Measurements from ENCODE around the gene AGTR1.
"Not testable (repeated sequence)": the region's sequence is repeated elsewhere in the genome, so short reads cannot be mapped to it uniquely, and the experiment has no call there.

AGTR1 gene

DNA sequence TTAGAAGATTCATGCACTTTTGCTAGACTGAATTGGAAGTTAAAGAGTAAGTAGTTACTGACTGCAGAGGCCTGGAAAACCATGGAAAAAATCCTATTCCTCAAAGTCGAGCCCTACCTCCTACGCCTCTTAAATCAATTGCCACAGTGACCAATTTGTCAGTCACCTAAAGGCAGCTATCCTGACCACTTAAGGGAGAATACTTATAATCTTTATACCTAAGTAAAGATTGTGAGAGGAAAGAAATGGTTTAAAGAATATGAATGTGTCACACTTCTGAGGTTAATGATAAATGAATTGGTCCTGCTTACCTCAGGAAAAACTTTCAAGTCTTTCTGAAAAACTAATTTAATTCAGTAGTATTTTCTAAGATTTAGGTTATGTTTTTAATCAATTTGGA is 42.6 kb downstream of the AGTR1 start:
- no CpG with 5 or more reads among the region's 2 CpGs for WGBS, 2 experiments (ENCODE audit: insufficient coverage in 2 of 2)

GRCh38 chr3:148741219-148741618 is 43.5 kb downstream of the AGTR1 start:
- 94 to 95% methylated on average over 9 to 10 of the region's 10 CpGs for WGBS, 2 experiments (ENCODE audit: insufficient coverage in 2 of 2)
- H3K9me3 ChIP-seq (ENCODE audit: control insufficient read depth, low read length): no peaks in the 10 kb centered on the region
- no peak overlapping the region for H3K4me3 ChIP-seq (ENCODE audit: extremely low read depth, insufficient read depth, low read length, poor library complexity, severe bottlenecking)
- no peaks in the 10 kb centered on the region for H3K4me1 ChIP-seq (ENCODE audit: control insufficient read depth, insufficient read depth, low read length, poor library complexity, severe bottlenecking)
- H3K27ac ChIP-seq (ENCODE audit: low read depth, low read length, severe bottlenecking): no peak overlapping the region
- H3K36me3 ChIP-seq (ENCODE audit: control insufficient read depth, insufficient read depth, low read length): no peaks in the 10 kb centered on the region

More for the DNA sequence above, 42.6 kb downstream of the AGTR1 start:
- H3K4me3 ChIP-seq (ENCODE audit: extremely low read depth, insufficient read depth, low read length, poor library complexity, severe bottlenecking): no peak overlapping the region
- H3K4me1 ChIP-seq (ENCODE audit: control insufficient read depth, insufficient read depth, low read length, poor library complexity, severe bottlenecking): no peaks in the 10 kb centered on the region
- H3K36me3 ChIP-seq (ENCODE audit: control insufficient read depth, insufficient read depth, low read length): no peaks in the 10 kb centered on the region
- H3K27ac ChIP-seq (ENCODE audit: low read depth, low read length, severe bottlenecking): no peak overlapping the region
- no peaks in the 10 kb centered on the region for H3K9me3 ChIP-seq (ENCODE audit: control insufficient read depth, low read length)

DNA sequence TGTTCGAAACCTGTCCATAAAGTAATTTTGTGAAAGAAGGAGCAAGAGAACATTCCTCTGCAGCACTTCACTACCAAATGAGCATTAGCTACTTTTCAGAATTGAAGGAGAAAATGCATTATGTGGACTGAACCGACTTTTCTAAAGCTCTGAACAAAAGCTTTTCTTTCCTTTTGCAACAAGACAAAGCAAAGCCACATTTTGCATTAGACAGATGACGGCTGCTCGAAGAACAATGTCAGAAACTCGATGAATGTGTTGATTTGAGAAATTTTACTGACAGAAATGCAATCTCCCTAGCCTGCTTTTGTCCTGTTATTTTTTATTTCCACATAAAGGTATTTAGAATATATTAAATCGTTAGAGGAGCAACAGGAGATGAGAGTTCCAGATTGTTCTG is 44.4 kb downstream of the AGTR1 start:
- Histone ChIP-seq H3K27ac (ENCODE audit: low read depth, low read length, severe bottlenecking) (no peak overlapping the region), H3K9me3 (ENCODE audit: control insufficient read depth, low read length) (no peaks in the 10 kb centered on the region), H3K4me3 (ENCODE audit: extremely low read depth, insufficient read depth, low read length, poor library complexity, severe bottlenecking) (no peak overlapping the region), H3K36me3 (ENCODE audit: control insufficient read depth, insufficient read depth, low read length) (no peaks in the 10 kb centered on the region), H3K4me1 (ENCODE audit: control insufficient read depth, insufficient read depth, low read length, poor library complexity, severe bottlenecking) (no peaks in the 10 kb centered on the region)
- 80% methylated on average over 1 of the region's 6 CpGs; no CpG with 5 or more reads in 1 of the 2 experiments for WGBS, 2 experiments (ENCODE audit: insufficient coverage in 2 of 2)

DNA sequence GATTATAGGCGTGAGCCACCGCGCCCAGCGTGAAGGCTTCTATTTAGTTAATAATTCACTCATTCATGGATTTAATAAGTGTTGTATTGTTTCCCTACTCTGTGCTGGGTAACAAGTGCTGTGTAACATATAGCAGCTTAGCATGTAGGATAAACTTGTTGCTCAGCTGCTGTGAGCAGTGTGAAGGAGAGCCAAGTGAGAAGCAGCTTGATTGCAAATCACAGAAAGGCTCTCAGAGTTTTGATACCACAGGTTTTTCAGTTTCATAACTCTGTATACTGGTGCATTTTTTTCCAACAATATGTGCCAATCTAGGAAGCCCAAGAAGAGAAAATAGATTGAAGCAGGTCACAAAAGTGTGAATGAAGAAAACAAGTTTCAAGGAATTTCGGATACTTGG is 48.4 kb downstream of the AGTR1 start:
- Histone ChIP-seq H3K4me3 (ENCODE audit: extremely low read depth, insufficient read depth, low read length, poor library complexity, severe bottlenecking) (no peak overlapping the region), H3K27ac (ENCODE audit: low read depth, low read length, severe bottlenecking) (no peak overlapping the region), H3K9me3 (ENCODE audit: control insufficient read depth, low read length) (no peaks in the 10 kb centered on the region), H3K36me3 (ENCODE audit: control insufficient read depth, insufficient read depth, low read length) (no peaks in the 10 kb centered on the region), H3K4me1 (ENCODE audit: control insufficient read depth, insufficient read depth, low read length, poor library complexity, severe bottlenecking) (no peaks in the 10 kb centered on the region)
- 50 to 73% methylated on average over 1 of the region's 5 CpGs for WGBS, 2 experiments (ENCODE audit: insufficient coverage in 2 of 2)

GRCh38 chr3:148748283-148748682 is 50.6 kb downstream of the AGTR1 start:
- Histone ChIP-seq H3K27ac (ENCODE audit: low read depth, low read length, severe bottlenecking) (no peak overlapping the region), H3K36me3 (ENCODE audit: control insufficient read depth, insufficient read depth, low read length) (no peaks in the 10 kb centered on the region), H3K4me1 (ENCODE audit: control insufficient read depth, insufficient read depth, low read length, poor library complexity, severe bottlenecking) (no peaks in the 10 kb centered on the region), H3K9me3 (ENCODE audit: control insufficient read depth, low read length) (no peaks in the 10 kb centered on the region), H3K4me3 (ENCODE audit: extremely low read depth, insufficient read depth, low read length, poor library complexity, severe bottlenecking) (no peak overlapping the region)
- 63% methylated on average over 3 of the region's 3 CpGs; no CpG with 5 or more reads in 1 of the 2 experiments for WGBS, 2 experiments (ENCODE audit: insufficient coverage in 2 of 2)

DNA sequence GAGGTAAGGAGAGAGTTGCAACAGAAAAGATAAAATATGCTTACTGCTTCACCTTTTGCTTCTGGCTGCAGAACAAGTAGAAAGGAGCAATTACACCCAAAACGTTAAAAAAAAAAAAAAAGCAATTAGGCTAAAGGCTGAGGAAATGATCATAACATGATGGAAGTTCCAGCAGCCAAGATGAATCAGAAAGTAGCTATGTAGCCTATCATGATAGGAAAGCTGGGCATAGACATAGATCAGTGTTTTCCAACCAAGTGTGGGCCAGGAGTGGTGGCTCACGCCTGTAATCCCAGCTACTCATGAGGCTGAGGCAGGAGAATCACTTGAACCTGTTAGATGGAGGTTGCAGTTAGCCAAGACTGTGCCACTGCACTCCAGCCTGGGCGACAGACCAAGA is 52.6 kb downstream of the AGTR1 start:
- WGBS, 2 experiments (ENCODE audit: insufficient coverage in 2 of 2): 86 to 87% methylated on average over 1 to 3 of the region's 3 CpGs
- Histone ChIP-seq H3K9me3 (ENCODE audit: control insufficient read depth, low read length) (no peaks in the 10 kb centered on the region), H3K27ac (ENCODE audit: low read depth, low read length, severe bottlenecking) (no peak overlapping the region), H3K4me3 (ENCODE audit: extremely low read depth, insufficient read depth, low read length, poor library complexity, severe bottlenecking) (no peak overlapping the region), H3K4me1 (ENCODE audit: control insufficient read depth, insufficient read depth, low read length, poor library complexity, severe bottlenecking) (no peaks in the 10 kb centered on the region), H3K36me3 (ENCODE audit: control insufficient read depth, insufficient read depth, low read length) (no peaks in the 10 kb centered on the region)

GRCh38 chr3:148751461-148751860 is 53.8 kb downstream of the AGTR1 start:
- Histone ChIP-seq H3K27ac (ENCODE audit: low read depth, low read length, severe bottlenecking) (no peak overlapping the region), H3K4me1 (ENCODE audit: control insufficient read depth, insufficient read depth, low read length, poor library complexity, severe bottlenecking) (no peaks in the 10 kb centered on the region), H3K4me3 (ENCODE audit: extremely low read depth, insufficient read depth, low read length, poor library complexity, severe bottlenecking) (no peak overlapping the region), H3K9me3 (ENCODE audit: control insufficient read depth, low read length) (no peaks in the 10 kb centered on the region), H3K36me3 (ENCODE audit: control insufficient read depth, insufficient read depth, low read length) (no peaks in the 10 kb centered on the region)
- WGBS, 2 experiments (ENCODE audit: insufficient coverage in 2 of 2): 85 to 89% methylated on average over 2 to 3 of the region's 3 CpGs

DNA sequence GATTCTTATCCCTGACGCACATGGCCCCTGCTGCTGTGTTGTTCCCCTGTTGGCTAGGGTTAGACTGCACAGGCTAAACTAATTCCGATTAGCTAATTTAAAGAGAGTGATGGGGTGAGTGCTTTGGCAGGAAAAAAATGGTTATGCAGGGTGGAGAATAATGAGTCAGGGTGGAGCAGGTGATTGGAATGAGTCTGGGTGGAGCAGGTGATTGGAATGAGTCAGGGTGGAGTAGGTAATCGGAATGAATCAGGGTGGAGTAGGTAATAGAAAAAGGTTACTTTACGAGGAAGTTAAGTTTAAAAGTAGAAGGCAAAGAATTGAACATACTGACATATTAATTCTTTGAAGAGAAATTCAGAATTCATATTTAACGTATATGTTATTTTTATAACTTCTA is 55.7 kb downstream of the AGTR1 start:
- H3K4me3 ChIP-seq (ENCODE audit: extremely low read depth, insufficient read depth, low read length, poor library complexity, severe bottlenecking); H3K27ac ChIP-seq (ENCODE audit: low read depth, low read length, severe bottlenecking); H3K4me1 ChIP-seq (ENCODE audit: control insufficient read depth, insufficient read depth, low read length, poor library complexity, severe bottlenecking); H3K36me3 ChIP-seq (ENCODE audit: control insufficient read depth, insufficient read depth, low read length); H3K9me3 ChIP-seq (ENCODE audit: control insufficient read depth, low read length): not testable (repeated sequence)
- WGBS, 2 experiments (ENCODE audit: insufficient coverage in 2 of 2): 83 to 93% methylated on average over 3 of the region's 5 CpGs

- no peaks in the 10 kb centered on the region for H3K36me3 ChIP-seq (ENCODE audit: control insufficient read depth, insufficient read depth, low read length)
- H3K4me3 ChIP-seq (ENCODE audit: extremely low read depth, insufficient read depth, low read length, poor library complexity, severe bottlenecking): no peak overlapping the region
- no peaks in the 10 kb centered on the region for H3K9me3 ChIP-seq (ENCODE audit: control insufficient read depth, low read length)
- no peak overlapping the region for H3K27ac ChIP-seq (ENCODE audit: low read depth, low read length, severe bottlenecking)
- H3K4me1 ChIP-seq (ENCODE audit: control insufficient read depth, insufficient read depth, low read length, poor library complexity, severe bottlenecking): no peaks in the 10 kb centered on the region
Observed at GRCh38 chr3:148755570-148755969, 57.9 kb downstream of the AGTR1 start.

GRCh38 chr3:148756311-148756710 is 58.6 kb downstream of the AGTR1 start:
- Histone ChIP-seq H3K36me3 (ENCODE audit: control insufficient read depth, insufficient read depth, low read length) (no peaks in the 10 kb centered on the region), H3K4me3 (ENCODE audit: extremely low read depth, insufficient read depth, low read length, poor library complexity, severe bottlenecking) (no peak overlapping the region), H3K27ac (ENCODE audit: low read depth, low read length, severe bottlenecking) (no peak overlapping the region), H3K9me3 (ENCODE audit: control insufficient read depth, low read length) (no peaks in the 10 kb centered on the region), H3K4me1 (ENCODE audit: control insufficient read depth, insufficient read depth, low read length, poor library complexity, severe bottlenecking) (no peaks in the 10 kb centered on the region)
- no CpG with 5 or more reads among the region's 4 CpGs for WGBS, 2 experiments (ENCODE audit: insufficient coverage in 2 of 2)

DNA sequence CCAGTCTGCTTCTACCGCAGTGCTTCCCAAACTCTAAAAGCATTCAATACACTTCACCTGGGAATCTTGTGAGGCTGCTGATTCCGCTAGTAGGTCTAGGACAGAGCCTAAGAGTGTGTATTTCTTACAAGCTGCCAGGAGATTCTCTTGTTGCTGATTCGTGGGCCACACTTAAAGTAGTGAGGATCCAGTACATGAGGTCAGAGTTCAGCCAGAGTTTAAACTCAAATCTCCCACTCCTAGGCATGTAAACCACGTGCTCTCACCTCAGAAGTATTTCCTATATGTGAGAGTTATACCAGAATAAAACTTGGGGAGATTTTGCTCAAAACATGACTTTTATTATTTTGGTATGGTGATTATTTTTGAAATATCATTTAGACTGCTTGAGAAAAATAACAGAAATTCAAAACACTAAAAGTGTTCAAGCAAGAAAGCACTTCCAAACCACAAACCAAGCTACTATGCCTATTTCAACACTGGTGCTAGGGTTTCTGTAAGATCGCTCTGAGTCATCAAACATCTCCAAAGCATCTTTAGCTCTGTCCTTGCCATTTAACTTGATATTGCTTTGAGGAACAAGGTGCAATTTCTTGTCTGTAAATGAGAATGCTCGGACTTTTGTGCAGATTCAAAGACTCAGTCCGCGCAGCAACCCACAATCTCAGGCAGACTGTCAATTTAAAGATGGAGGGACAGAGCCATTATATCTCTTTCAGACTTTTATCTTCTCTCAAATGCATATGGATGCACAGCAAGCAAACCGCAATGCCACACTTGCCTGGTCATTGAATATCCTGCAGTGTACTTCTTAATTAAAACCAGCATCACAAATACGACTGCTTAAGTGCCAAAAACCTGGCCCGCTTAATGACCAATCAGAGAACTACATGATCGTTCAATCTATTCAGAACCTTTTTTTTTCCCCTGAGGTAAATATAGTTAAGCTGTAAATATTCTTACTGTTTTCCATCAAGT is 59.8 kb downstream of the AGTR1 start:
- Histone ChIP-seq H3K27ac (ENCODE audit: low read depth, low read length, severe bottlenecking) (no peak overlapping the region), H3K9me3 (ENCODE audit: control insufficient read depth, low read length) (no peaks in the 10 kb centered on the region), H3K4me3 (ENCODE audit: extremely low read depth, insufficient read depth, low read length, poor library complexity, severe bottlenecking) (no peak overlapping the region), H3K4me1 (ENCODE audit: control insufficient read depth, insufficient read depth, low read length, poor library complexity, severe bottlenecking) (no peaks in the 10 kb centered on the region), H3K36me3 (ENCODE audit: control insufficient read depth, insufficient read depth, low read length) (no peaks in the 10 kb centered on the region)
- 91 to 100% methylated on average over 4 of the region's 12 CpGs for WGBS, 2 experiments (ENCODE audit: insufficient coverage in 2 of 2)

Measured in mesodermal cell (in vitro differentiated cells).